ENCODE data around the gene TGFB1I1. TPM values are rescaled to one million over a fixed set of nuclear protein-coding genes. Genes with fewer than 3 reads are reported as not detected.
"Not testable (repeated sequence)": the region's sequence is repeated elsewhere in the genome, so short reads cannot be mapped to it uniquely, and the experiment has no call there.

TGFB1I1 gene
- total RNA-seq: 85.5 TPM

DNA sequence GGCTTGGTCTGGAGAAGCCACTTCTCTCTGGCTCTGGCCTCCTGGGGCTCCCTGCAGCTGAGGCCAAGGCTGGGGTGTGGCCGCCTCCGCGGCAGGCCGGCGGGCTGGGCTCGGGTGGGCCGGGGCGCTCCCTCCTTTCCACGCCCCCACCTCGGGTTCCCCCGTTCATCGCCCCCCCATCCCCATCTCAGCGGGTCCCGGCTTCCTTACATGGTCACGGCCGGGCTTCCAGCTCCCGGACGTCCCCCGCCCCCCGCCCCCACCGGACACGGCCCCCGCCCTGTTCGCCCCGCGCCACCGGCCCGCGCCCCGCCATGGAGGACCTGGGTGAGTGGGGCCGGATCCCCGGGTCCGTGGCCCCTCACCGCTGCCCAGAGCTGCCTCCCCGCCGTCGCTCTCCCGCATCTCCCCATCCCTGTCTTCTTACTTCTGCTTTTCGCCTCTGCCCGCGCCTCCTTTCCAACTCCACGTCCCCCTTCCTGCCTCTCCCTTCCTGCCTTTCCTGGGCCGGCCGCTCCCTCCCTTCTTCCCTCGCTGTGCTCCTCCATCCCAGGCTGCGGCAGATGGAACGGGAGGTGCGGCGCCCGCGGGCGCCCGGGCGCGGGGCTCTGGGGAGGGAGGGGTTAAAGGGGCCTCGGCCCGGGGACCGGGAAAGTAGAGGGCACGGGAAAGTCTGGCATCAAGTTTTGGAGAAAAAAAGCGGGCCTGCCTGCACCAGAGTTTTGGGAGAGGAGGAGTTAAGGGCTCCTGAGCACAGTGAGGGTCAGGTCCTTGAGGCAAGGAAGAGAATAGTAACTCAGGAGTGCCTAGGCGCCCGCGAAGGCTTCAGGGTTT lies at the start of gene TGFB1I1:
Gene TGFB1I1, plus strand, starts transcription at position 278 of the 834 bp plus-strand sequence. Its CDS starts 37 bp downstream, at position 315.
- DNase-seq (ENCODE audit: low spot score): peak; percentile 62

DNA sequence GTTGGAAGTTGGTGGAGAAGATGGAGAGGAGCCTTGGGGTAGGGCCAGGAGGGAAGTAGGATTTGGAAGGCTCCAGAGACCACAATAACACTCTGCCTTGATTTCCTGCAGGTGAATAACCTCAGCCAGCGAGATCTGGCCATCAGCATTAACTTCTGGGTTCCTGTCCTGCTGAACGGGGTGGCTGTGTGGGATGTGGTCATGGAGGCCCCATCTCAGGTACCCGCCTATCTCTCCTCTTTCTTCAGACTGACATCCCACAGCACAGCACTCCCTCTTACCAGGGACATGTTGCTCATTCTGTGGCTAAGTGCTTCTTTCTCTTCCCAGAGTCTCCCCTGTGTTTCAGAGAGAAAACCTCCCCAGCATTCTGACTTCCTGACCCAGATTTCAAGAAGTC lies 48.7 kb upstream of the TGFB1I1 start:
- no peak for DNase-seq (ENCODE audit: low spot score)

DNA sequence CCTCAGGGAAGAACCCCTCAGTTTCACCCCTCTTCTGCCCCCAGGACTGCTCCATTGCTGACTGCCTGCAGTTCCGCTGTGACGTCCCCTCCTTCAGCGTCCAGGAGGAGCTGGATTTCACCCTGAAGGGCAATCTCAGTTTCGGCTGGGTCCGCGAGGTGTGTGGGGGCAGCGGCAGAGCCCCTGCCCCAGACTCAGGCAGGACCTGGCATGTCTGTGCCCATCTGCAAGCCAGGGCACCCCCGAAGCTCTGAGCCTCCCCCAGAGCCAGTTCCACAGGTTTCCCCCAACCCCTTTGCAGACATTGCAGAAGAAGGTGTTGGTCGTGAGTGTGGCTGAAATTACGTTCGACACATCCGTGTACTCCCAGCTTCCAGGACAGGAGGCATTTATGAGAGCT lies 48.2 kb upstream of the TGFB1I1 start:
- DNase-seq (ENCODE audit: low spot score): no peak

DNA sequence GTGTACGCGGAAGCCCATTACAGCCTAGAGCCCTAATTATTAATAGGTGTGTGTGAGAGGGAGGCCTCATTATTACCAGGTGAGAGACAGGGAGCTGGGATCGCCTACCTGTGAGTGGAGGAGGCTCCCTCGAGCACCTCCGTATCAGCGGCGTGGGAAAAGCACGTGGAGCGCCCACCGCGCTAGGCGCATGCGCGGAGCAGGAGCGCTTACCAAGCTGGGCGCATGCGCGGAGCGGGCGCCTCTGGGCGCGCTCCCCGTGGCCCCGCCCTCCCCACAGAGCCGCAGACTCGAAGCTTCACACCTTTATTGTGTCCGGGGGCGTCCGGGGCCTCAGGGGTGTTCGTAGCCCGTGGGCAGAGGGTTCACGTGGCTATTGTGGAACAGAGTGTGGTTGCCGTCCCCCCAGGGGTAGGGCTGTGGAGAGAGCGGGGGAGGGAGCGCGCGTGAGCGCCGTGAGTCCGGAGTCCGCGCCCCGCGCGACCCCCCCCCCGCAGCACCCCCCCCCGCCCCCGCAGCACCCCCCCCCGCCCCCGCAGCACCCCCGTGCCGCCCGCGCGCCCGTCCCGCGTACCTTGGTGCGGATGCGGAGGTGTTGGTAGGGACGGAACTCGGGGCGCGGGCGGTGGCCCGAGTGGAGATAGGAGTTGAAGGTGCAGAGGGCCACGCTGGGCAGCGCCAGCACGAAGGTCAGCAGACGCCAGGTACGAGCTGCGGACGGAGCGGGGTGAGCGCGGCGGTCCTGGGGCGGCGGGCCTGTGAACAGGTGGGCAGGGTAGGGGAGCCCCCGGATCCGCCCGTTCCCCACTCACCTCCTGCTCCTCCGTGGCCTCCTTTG lies 44.3 kb upstream of the TGFB1I1 start:
- peak; percentile 61 for DNase-seq (ENCODE audit: low spot score)

DNA sequence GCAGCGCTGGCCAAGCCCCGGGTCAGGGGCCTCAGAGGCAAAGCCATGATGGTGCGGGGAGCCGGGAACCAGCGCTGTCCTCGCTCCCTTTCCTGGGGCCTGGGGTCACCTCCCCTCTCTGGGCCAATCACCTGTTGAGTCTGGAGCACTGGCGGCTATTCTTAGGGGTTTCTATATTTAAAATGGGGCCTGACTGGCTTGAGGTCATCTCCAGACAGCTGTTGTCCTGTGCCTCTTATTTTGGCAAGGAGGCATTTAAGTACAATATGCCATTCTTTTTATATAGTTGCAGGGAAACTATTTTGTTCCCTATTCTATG lies 43.7 kb upstream of the TGFB1I1 start, which contains the start of gene COX6A2:
Gene COX6A2, minus strand, starts transcription at position 82 of the 319 bp plus-strand sequence. Its CDS starts 35 bp downstream, at position 47.
- no peak for DNase-seq (ENCODE audit: low spot score)

DNA sequence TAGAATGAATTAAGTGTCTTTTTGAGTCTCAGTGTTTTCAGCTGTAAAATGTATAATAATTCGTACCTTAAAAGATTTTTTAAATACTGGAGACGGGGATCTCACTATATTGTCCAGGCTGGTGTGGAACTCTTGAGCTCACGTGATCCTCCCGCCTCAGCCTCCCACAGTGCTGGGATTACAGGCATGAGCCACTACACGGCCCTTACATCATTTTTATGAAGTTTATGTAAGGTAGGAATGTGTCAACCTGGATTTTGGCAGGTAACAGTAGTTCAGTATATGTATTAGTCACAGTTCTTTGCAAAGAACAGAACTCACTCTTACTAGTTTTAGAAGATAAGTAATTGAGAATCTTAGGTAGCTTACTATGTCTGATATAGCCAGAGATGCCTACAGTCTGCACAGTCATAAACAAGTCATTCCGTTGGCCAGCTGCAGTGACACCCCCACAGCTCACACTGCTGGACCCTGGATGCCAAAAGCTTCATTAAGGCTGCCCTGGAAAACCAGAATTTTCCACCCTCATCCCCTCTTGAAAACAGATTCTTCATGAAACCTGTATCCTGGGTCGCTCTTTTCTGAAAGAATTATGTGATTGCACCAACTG lies 43.2 kb upstream of the TGFB1I1 start:
- DNase-seq (ENCODE audit: low spot score): no peak

DNA sequence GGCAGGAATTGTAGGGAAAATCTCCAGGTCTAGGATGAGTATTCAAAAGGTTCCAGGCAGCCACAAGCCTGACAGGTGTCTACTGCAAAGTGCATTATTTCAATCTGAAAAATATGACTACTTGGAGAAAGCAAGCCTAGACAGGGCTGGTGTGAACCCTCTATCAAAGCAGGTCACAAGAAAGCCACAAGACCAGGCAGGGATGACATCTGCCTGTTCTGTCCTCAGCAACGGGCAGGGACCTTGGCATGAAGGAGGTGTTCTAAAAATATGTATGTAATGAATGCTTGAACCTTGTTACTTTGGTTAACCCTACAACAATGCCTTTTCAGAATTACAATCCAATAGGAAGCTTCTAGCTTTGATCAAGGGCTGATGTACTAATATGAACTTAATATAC lies 42.6 kb upstream of the TGFB1I1 start:
- no peak for DNase-seq (ENCODE audit: low spot score)

DNA sequence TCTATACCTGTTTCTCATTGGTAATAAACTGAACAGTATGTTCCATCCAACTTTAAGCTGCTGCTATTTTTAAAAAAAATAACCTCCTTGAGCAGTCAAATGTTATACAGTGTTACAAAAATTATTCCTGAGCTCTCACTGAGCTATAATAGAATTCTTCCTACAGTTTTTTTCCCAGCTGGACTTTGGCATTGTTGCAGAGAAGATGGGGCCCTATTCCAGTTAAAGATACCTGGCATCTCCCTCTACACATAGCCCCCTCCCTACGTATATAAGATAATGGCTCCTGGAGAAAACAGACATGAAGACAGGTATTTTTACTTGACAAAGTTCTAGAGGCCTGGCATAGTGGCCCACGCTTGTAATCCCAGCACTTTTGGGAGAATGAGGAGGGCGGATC lies 42.2 kb upstream of the TGFB1I1 start:
- DNase-seq (ENCODE audit: low spot score): no peak

DNA sequence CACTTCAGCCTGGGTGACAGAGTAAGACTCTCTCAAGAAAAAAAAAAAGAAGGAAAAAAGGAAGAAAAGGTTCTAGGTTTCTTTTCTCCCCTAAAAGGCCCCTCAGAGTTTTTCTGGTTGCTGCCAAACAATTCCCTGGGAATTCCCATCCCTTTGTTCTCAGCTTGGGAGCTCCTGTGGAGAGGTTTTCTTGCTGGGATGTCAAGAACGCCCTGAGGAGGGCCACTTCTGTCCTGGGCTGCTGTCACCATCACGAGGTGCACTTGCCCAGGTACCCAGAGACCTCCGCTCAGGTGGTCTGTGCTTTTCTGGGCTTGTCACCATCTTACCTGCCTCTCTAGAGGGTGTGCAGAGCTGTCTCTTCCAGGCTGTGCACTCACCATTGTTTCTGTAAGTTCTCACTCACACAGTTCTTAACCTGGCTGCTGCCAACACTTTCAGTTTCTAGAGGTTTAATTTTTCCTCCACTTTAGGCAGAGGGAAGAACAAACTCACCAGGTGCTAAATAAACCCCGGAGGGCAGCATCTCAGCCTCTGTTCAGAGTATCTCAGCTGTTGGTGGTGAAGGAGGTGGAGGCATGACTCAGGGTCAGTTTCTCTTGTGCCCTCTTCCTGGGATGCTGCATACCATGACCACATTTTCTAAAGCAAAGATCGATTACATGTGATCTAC lies 41.4 kb upstream of the TGFB1I1 start:
- DNase-seq (ENCODE audit: low spot score): no peak

DNA sequence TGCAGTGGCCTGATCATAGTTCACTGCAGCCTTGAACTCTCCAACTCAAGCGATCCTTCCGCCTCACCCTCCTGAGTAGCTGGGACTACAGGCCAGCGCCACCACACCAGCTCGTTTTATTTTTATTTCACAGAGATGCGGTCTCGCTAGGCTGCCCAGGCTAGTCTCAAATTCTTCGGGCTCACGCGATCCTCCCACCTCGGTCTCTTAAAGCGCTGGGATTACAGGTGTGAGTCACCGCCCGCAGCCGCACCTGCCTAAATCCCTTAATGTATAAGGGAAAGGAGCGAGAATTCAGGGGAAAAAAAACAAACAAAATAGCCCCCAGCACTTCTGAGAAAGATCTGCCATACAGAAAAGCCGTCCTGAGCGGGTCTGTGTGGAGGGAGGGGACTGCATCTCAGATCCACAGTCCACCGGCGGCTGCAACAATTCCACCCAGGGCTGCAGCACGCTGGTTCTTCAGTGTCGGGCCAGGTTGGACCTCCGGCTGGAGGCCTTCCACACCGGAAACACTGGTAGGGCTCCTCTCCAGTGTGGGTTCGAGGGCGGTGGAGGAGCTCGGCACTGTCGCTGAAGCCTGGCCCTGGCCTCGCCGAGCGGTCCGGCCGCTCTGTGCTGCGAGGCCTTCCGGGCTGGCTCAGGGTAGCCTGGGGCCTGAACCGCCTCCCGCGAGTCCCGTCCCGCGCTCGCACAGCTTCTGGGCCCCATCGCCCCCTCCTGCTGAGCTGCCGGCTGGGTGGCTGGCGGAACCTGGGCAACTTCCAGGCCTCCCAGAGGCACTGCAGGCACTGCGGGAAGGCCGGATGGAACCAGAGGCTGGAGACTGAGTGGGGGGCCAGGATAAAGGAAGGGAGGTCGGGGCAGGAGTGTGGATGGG lies 36.4 kb upstream of the TGFB1I1 start:
- DNase-seq (ENCODE audit: low spot score): no peak

DNA sequence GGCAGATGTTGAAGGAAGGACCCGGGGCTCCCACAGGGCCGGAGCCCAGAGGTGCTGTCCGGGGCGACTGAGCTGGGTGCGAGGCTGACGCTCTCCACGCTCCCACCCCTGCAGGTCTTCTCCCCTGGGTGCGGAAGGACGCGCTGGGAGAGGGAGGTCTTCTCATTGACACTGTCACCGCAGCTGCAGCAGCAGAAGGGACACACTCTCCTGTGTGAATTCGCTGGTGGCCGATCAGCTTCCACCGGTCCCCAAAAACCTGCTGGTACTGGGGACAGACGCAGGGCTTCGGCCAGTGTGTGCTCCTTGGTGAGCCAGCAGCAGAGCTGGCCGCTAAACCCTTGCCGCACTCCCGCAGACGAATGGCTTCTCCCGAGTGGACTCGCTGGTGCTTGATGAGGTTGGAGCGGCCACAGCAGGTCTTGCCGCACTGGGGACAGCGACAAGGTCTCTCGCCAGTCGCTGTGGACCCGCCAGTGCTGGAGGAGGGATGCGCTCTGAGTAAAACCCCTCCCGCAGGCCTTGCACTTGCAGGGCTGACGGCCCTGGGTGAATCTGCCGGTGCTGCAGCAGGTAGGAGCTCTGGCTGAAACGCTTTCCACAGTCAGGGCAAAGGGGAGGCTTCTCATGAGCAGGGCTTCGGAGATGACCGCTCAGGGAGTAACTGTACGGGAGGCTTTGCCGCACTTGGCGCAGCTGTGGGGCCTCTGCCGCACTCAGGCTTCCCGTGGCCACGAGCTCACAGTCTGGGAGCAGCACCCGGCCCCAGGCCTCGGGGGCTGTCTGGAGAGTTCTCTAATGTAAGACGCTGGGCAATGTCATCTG lies 35.5 kb upstream of the TGFB1I1 start:
- DNase-seq (ENCODE audit: low spot score): no peak

DNA sequence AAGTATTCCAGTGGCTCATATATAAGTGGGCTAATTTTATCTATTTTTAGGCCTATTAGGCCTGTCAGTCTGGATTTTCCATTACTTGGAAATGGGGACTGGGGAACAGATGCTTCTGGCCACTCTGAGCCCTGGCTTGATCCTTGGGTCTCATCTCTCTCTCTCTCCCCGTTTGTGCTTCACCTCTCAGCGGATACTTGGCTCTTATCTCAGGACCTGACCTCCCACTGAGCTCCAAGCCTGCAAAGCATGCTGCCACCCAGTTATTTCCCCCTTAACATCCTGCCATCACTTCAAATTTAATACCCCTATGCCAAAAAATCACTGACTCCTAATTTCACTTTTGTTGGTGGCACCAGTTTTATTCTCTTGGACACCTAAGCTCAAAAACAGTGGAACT lies 33.5 kb upstream of the TGFB1I1 start:
- no peak for DNase-seq (ENCODE audit: low spot score)

DNA sequence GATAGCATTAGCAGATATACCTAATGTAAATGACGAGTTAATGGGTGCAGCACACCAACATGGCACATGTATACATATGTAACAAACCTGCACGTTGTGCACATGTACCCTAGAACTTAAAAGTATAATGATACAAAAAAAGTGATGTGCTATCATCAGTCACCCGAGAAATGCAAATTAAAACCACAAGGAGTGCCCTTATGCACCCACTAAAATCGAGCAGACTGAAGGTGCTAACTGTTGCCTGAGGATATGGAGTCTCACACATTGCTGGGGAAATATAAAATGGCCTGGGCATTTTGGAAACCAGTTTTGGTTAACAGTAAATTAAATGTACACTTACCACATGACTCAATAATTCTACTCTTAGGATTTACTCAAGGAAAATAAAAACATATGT lies 32.9 kb upstream of the TGFB1I1 start:
- not testable (repeated sequence) for DNase-seq (ENCODE audit: low spot score)

DNA sequence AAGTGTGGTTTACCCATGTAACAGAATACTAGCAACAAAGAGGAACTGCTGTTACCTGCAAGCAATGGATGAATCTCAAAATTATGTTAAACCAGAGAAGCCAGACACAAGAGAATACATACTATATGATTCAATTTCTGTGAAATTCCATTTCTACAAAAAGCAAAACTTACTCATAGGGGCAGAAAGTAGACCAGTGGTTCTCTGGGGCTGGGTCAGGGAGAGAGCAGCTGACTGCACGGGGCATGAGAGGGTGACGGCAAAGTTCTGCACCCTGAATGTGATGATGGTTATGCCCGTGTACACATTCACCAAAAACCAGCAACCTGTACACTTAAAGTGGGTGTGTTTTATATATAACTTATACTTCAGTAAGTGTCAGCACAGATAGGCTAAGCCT lies 32.4 kb upstream of the TGFB1I1 start:
- no peak for DNase-seq (ENCODE audit: low spot score)

DNA sequence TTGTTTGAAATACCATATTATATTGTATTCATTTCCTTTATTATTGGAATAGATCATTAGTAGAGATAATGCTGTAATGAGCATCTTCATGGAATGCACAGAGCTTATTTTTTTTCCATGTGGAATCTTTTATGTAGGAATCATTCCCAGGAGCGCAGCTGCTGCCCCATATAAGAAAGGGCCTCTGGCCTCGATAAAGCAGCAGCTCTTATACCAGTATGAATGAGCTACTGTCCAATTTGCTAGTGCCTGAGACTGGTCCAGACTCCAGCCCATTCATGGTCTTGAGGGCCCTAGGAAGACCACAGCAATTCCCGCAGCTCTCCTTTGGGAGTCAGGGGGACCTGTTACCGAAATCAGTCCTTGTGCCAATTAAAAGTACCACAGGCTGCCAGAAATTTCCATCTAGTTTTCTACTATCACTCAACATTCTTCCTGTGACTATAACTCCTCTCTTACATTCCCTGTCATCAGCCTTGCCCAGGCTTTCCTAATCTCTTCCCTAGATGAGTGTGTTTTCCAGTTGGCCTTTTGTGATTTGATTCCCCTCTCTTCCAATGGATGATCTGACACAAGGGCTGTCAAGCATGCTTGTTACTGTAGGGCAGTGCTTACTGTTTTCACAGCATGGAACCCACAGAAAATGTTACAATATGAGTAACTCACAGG lies 31.3 kb upstream of the TGFB1I1 start:
- DNase-seq (ENCODE audit: low spot score): no peak

DNA sequence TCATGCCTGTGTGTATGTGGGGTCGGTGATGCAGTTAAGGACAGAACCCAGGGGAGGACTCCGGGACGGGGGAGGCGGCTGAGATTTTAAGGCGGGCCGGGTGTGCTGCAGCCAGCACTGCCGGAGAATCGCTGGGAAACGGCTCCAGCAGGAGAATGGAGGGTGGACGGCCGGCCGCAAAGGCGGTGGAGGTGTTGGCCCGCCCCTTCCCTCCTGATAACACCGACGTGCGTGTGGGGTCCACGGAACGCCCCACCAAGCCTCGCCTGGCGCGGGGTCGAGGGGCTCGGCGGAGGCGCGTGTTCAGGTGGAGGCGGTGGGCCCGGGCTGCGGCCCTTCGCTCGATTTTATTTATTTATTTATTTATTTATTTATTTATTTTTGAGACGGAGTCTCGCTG lies 30.0 kb upstream of the TGFB1I1 start:
- DNase-seq (ENCODE audit: low spot score): no peak

DNA sequence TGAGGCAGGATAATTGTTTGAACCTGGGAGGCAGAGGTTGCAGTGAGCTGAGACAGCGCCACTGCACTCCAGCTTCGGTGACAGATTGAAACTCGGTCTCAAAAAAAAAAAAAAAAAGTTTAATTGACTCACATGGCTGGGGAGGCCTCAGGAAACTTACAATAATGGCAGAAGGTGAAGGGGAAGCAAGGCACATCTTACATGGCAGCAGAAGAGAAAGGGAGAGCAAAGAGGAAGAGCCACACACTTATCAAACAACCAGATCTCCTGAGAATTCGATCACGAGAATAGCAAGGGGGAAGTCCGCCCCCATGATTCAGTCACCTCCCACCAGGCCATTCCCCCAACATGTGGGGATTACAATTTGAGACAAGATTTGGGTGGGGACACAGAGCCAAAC lies 26.0 kb upstream of the TGFB1I1 start:
- DNase-seq (ENCODE audit: low spot score): not testable (repeated sequence)

DNA sequence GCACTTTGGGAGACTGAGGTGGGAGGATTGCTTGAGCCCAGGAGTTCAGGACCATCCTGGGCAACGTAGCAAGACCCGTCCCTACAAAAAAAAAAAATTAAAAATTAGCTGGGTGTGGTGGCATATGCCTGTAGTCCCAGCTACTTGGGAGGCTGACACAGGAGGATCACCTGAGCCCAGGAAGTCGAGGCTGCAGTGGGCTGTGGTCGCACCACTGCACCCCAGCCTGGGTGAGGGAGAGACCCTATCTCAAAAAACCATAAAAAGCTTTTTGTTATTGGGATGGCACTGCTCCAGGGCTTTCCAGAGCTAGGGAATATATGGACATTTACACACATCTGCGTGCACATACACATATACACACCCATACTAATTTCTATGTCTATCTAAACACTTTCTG lies 20.8 kb upstream of the TGFB1I1 start:
- no peak for DNase-seq (ENCODE audit: low spot score)

DNA sequence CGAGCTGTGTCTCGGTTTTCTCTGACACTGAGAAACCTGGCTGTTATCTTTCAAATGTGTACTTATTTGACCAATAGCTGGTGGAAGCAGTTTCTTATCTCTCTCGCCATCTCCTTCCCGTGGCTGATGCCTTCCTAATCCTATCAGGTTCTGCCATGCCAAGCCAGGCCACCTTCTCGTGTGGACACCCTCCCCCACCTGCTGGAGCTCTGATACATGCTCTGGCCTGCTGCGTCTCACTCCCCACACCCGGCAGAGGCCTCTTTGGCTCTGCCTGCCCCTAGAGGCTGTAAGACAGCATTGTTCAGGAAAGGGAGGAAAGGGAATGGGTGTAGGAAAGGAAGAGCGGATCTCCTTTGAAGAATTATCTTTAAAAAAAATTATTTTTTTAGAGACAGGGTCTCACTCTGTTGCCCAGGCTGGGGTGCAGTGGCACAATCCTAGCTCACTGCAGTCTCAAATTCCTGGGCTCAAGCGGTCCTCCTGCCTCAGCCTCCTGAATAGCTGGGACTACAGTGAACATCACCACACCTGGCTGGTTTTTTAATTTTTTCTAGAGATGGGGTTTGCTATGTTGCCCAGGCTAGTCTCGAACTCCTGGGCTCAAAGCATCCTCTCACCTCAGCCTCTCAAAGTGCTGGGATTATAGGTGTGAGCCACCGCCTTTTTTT lies 20.1 kb upstream of the TGFB1I1 start:
- DNase-seq (ENCODE audit: low spot score): no peak

Measured in mucosa of gallbladder (tissue), 1 donor.